ENCODE results near the gene IRAK3. TPM values are rescaled to one million over a fixed set of nuclear protein-coding genes. Genes with fewer than 3 reads are reported as not detected.
"Not testable (repeated sequence)": the region's sequence is repeated elsewhere in the genome, so short reads cannot be mapped to it uniquely, and the experiment has no call there.

The IRAK3 gene
- total and polyA plus RNA-seq, 5 experiments from 2014 or later: 0.03 to 0.26 (median 0.10) TPM; not detected in 1

- Mint-ChIP-seq H3K4me3 (no peak overlapping the region), H3K27ac (no peak overlapping the region), H3K27me3 (peaks cover 0 to 17% (median 13%) of the 10 kb centered on the region in 5 donors), H3K4me1 (no peaks in the 10 kb centered on the region), H3K9me3 (peaks cover 0 to 3% (median 0%) of the 10 kb centered on the region in 9 donors), H3K36me3 (peaks cover 0 to 8% (median 0%) of the 10 kb centered on the region in 3 donors)
- DNase-seq: no peak
- POLR2A ChIA-PET: no interaction called here
- no peak for ATAC-seq
Measured at GRCh38 chr12:66176105-66176900, 12.7 kb upstream of the IRAK3 start.

GRCh38 chr12:66182956-66183355 lies 6.1 kb upstream of the IRAK3 start:
- no peak overlapping the region for H3K4me3 Mint-ChIP-seq
- peaks cover 0 to 7% (median 2%) of the 10 kb centered on the region in 4 donors for H3K4me1 Mint-ChIP-seq
- H3K27me3 Mint-ChIP-seq: peaks cover 37 to 59% (median 43%) of the 10 kb centered on the region in 5 donors
- H3K36me3 Mint-ChIP-seq: peaks cover 0 to 19% (median 7%) of the 10 kb centered on the region in 3 donors
- peaks cover 0 to 14% (median 6%) of the 10 kb centered on the region in 9 donors for H3K9me3 Mint-ChIP-seq
- H3K27ac Mint-ChIP-seq: no peak overlapping the region
- ATAC-seq (no peak), DNase-seq (no peak)
- POLR2A ChIA-PET: no interaction called here

GRCh38 chr12:66184822-66185221 lies 4.2 kb upstream of the IRAK3 start:
- Mint-ChIP-seq H3K4me1 (peaks cover 5 to 17% (median 6%) of the 10 kb centered on the region in 4 donors), H3K36me3 (peaks cover 0 to 11% (median 7%) of the 10 kb centered on the region in 3 donors), H3K9me3 (peaks cover 0 to 14% (median 6%) of the 10 kb centered on the region in 9 donors), H3K27me3 (peaks cover 41 to 64% (median 50%) of the 10 kb centered on the region in 5 donors)
- H3K27ac Mint-ChIP-seq, DNase-seq, ATAC-seq, H3K4me3 Mint-ChIP-seq, POLR2A ChIA-PET: not testable (repeated sequence)

DNA sequence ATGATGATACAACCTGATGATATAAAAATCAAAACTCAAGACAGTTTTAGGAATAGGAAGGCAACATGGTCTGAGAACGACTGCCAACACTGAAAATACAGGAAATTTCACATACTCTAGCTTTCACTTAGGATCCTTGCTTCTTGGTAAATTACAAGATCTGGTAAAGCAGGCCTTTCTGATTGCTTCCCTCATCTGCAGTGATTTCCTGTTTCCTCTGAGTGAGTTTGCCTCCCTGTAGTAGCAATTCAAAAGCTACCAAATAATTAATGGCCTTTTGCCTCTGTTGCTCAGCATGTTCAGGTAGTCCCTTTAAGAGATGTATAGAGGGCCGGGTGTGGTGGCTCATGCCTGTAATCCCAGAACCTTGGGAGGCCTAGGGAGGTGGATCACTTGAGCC lies 2.0 kb upstream of the IRAK3 start:
- ATAC-seq (no peak), DNase-seq (no peak)
- POLR2A ChIA-PET: no interaction called here
- Mint-ChIP-seq H3K9me3 (peaks cover 0 to 14% (median 6%) of the 10 kb centered on the region in 9 donors), H3K4me3 (peak overlapping the region in 7 of 10 donors; percentile 12 to 80 (median 55)), H3K27me3 (peaks cover 54 to 83% (median 67%) of the 10 kb centered on the region in 5 donors), H3K27ac (peak overlapping the region in 2 of 10 donors; percentile 5 to 57), H3K4me1 (peaks cover 5 to 27% (median 6%) of the 10 kb centered on the region in 4 donors), H3K36me3 (peaks cover 2 to 11% (median 7%) of the 10 kb centered on the region in 3 donors)

- Mint-ChIP-seq H3K27ac (peak overlapping the region in 1 of 10 donors; percentile 57), H3K27me3 (peaks cover 50 to 78% (median 60%) of the 10 kb centered on the region in 5 donors), H3K36me3 (peaks cover 2 to 11% (median 7%) of the 10 kb centered on the region in 3 donors), H3K4me3 (peak overlapping the region in 7 of 10 donors; percentile 20 to 85 (median 80)), H3K4me1 (peaks cover 5 to 27% (median 6%) of the 10 kb centered on the region in 4 donors), H3K9me3 (peaks cover 0 to 14% (median 6%) of the 10 kb centered on the region in 9 donors)
- DNase-seq (no peak), ATAC-seq (no peak)
- POLR2A ChIA-PET: no interaction called here
Measured at GRCh38 chr12:66187821-66188220, 1.2 kb upstream of the IRAK3 start.

GRCh38 chr12:66189486-66189843 lies 451 bp downstream of the IRAK3 start:
- H3K4me1 Mint-ChIP-seq: peaks cover 2 to 35% (median 6%) of the 10 kb centered on the region in 4 donors

GRCh38 chr12:66189889-66190288 lies 875 bp downstream of the IRAK3 start:
- peaks cover 43 to 72% (median 57%) of the 10 kb centered on the region in 5 donors for H3K27me3 Mint-ChIP-seq
- DNase-seq (no peak), ATAC-seq (no peak)
- H3K4me3 Mint-ChIP-seq: peak overlapping the region in 7 of 10 donors; percentile 6 to 82 (median 73)
- H3K9me3 Mint-ChIP-seq: peaks cover 0 to 7% (median under 1%) of the 10 kb centered on the region in 9 donors
- POLR2A ChIA-PET: no interaction called here
- H3K27ac Mint-ChIP-seq: peak overlapping the region in 1 of 10 donors; percentile 49
- peaks cover 2 to 37% (median 6%) of the 10 kb centered on the region in 4 donors for H3K4me1 Mint-ChIP-seq
- H3K36me3 Mint-ChIP-seq: peaks cover 2 to 4% (median 2%) of the 10 kb centered on the region in 3 donors

More at GRCh38 chr12:66189486-66189843, 451 bp downstream of the IRAK3 start:
- DNase-seq: no peak
- ATAC-seq: peak in 1 of 2 donors; percentile 10
- POLR2A ChIA-PET: no interaction called here
- peaks cover 46 to 73% (median 59%) of the 10 kb centered on the region in 5 donors for H3K27me3 Mint-ChIP-seq
- H3K4me3 Mint-ChIP-seq: peak overlapping the region; percentile 6 to 85 (median 72)
- peaks cover 2 to 8% (median 5%) of the 10 kb centered on the region in 3 donors for H3K36me3 Mint-ChIP-seq
- H3K27ac Mint-ChIP-seq: no peak overlapping the region
- peaks cover 0 to 12% (median 4%) of the 10 kb centered on the region in 9 donors for H3K9me3 Mint-ChIP-seq

DNA sequence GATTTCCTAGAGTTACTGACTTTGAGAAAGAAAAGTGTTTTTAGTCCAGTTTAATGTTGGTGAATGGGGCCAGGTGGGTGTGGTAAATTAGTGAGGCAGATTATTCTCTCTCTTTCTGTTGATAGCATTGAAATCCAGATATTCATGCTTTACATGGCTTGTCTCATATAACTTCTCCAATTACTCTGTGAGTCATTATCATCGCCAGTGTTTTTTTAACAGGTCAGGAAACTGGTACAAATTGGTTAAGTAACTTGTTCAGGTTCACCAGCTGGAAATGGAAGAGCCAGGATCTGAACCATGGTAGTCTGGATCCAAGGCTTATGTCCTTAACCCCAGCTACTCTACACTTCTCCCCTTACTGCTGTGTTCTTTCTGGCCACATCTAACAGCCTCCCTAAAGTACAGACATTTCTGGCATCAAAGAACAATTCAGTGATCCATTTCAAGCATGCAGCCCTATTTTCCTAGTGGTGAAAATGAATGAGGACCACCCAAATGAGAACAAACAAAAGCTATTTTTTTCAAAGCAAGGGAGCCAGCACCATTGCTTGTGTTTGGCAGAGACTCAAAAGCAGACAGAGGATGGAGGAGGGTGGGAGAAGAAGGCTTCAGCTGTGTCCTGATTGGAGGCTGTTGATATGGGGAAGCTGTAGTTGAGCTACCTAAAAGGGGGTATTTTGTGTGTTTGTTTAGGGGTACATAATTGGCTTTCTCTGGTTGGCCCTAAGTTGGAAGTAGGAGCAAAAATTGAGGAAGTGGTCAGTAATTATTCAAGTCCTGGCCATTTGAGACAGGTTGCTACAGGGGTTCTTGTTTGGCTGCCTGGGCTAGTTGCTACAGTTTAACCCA lies 1.7 kb downstream of the IRAK3 start:
- DNase-seq: no peak
- Mint-ChIP-seq H3K4me3 (peak overlapping the region in 4 of 10 donors; percentile 7 to 77 (median 44)), H3K27me3 (peaks cover 42 to 71% (median 59%) of the 10 kb centered on the region in 5 donors), H3K27ac (peak overlapping the region in 1 of 10 donors; percentile 49), H3K4me1 (peaks cover 2 to 44% (median 6%) of the 10 kb centered on the region in 4 donors), H3K36me3 (peaks cover 2 to 4% (median 2%) of the 10 kb centered on the region in 3 donors), H3K9me3 (peaks cover 0 to 6% (median 0%) of the 10 kb centered on the region in 9 donors)
- no peak for ATAC-seq
- POLR2A ChIA-PET: no interaction called here

- H3K4me1 Mint-ChIP-seq: peaks cover 2 to 48% (median 6%) of the 10 kb centered on the region in 4 donors
- no peak for DNase-seq
- no peak overlapping the region for H3K27ac Mint-ChIP-seq
- H3K4me3 Mint-ChIP-seq: peak overlapping the region in 1 of 10 donors; percentile 30
- peaks cover 0 to 2% (median 0%) of the 10 kb centered on the region in 9 donors for H3K9me3 Mint-ChIP-seq
- H3K36me3 Mint-ChIP-seq: peaks cover 0 to 2% (median 2%) of the 10 kb centered on the region in 3 donors
- no peak for ATAC-seq
- peaks cover 38 to 68% (median 55%) of the 10 kb centered on the region in 5 donors for H3K27me3 Mint-ChIP-seq
- POLR2A ChIA-PET: no interaction called here
Measured at GRCh38 chr12:66191547-66192126, 2.6 kb downstream of the IRAK3 start.

DNA sequence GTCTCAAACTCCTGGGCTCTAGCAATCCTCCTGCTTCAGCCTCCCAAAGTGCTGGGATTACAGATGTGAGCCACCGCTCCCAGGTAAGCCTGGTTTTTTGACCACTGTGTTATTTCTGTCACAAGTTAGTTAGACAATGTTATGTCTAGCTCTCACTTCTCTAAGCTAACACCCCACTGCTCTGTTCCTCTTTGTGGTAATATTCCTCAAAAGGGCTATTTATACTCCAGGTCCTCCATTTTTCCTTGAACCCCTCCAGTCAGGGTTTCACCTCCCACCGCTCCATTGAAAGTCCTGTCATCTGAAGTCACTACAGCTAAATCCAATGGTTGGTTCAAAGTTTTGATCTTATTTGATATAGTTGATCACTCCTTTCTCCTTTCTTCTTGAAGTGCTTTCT lies 5.1 kb downstream of the IRAK3 start:
- H3K36me3 Mint-ChIP-seq: peaks cover 0 to 2% (median 0%) of the 10 kb centered on the region in 3 donors
- POLR2A ChIA-PET: no interaction called here

GRCh38 chr12:66195242-66195641 lies 6.2 kb downstream of the IRAK3 start:
- no peak for DNase-seq
- H3K4me1 Mint-ChIP-seq: peaks cover 0 to 36% (median 0%) of the 10 kb centered on the region in 4 donors
- peaks cover 0 to 3% (median 2%) of the 10 kb centered on the region in 3 donors for H3K36me3 Mint-ChIP-seq
- peak overlapping the region in 1 of 10 donors; percentile 21 for H3K27ac Mint-ChIP-seq
- H3K27me3 Mint-ChIP-seq: peaks cover 28 to 55% (median 35%) of the 10 kb centered on the region in 5 donors
- H3K4me3 Mint-ChIP-seq: no peak overlapping the region
- ATAC-seq: no peak
- POLR2A ChIA-PET: no interaction called here
- H3K9me3 Mint-ChIP-seq: peaks cover 0 to 5% (median 2%) of the 10 kb centered on the region in 9 donors

More for the DNA sequence above, 5.1 kb downstream of the IRAK3 start:
- ATAC-seq (no peak), DNase-seq (no peak)
- Mint-ChIP-seq H3K4me3 (no peak overlapping the region), H3K27ac (no peak overlapping the region), H3K27me3 (peaks cover 28 to 55% (median 39%) of the 10 kb centered on the region in 5 donors), H3K9me3 (no peaks in the 10 kb centered on the region), H3K4me1 (peaks cover 0 to 41% (median 0%) of the 10 kb centered on the region in 4 donors)

DNA sequence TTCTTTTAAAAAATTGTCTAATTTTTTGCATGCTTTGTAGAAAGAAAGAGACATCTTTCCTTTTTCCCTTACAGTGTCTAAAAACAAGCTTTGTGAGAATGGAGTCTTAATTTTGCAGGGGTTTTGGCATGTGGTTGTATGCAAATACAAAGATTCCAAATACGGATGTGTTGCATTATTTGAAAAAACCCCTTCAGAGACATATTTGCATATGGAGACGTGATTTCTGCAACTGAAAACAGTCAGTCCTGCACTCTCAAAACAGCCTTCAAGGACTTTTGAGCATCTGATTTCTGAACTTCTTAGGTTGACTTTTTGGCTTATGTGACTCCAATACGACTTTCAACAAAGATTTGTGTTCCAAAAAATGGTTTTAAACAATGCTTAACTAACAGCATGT lies 7.8 kb downstream of the IRAK3 start:
- peaks cover 0 to 7% (median 4%) of the 10 kb centered on the region in 9 donors for H3K9me3 Mint-ChIP-seq
- no peak overlapping the region for H3K27ac Mint-ChIP-seq
- peaks cover 0 to 26% (median 0%) of the 10 kb centered on the region in 4 donors for H3K4me1 Mint-ChIP-seq
- peaks cover 0 to 5% (median 0%) of the 10 kb centered on the region in 3 donors for H3K36me3 Mint-ChIP-seq
- peaks cover 15 to 45% (median 21%) of the 10 kb centered on the region in 5 donors for H3K27me3 Mint-ChIP-seq
- DNase-seq (no peak), ATAC-seq (no peak)
- no peak overlapping the region for H3K4me3 Mint-ChIP-seq
- POLR2A ChIA-PET: no interaction called here

Data from naive thymus-derived CD8-positive, alpha-beta T cell (primary cell).